SK-N-SH treated with all-trans-retinoic acid at 6 μM for 48 hours (cell line): ENCODE measurements around the gene ADARB2.

Experiments used
- ATAC-seq: fragments of 200-7000 bp; cut with Tn5 transposase; 3 replicates; pipeline ENCODE4 v1.9.1; 2020; ENCODE audit warnings: mild to moderate bottlenecking, moderate library complexity
- ARNTL ChIP-seq: fragments of 450-650 bp; formaldehyde crosslinking; IDR thresholded peaks from 2 replicates; pipeline ENCODE4 v1.5.0; 2020; ENCODE audit warnings: low read depth, mild to moderate bottlenecking, moderate library complexity, borderline replicate concordance
- BACH2 ChIP-seq: fragments of 250-450 bp; sonication (Bioruptor Pico); IDR thresholded peaks from 2 replicates; pipeline ENCODE4 v1.9.0; 2021; ENCODE audit warnings: mild to moderate bottlenecking, borderline replicate concordance
- CSDC2 ChIP-seq: fragments of 250-450 bp; sonication (Bioruptor Pico); IDR thresholded peaks from 2 replicates; pipeline ENCODE4 v1.5.0; 2020; ENCODE audit warnings: mild to moderate bottlenecking, moderate library complexity
- ESRRG ChIP-seq: fragments of 250-450 bp; sonication (Bioruptor Pico); IDR thresholded peaks from 2 replicates; pipeline ENCODE4 v1.6.1; 2021; ENCODE audit warnings: mild to moderate bottlenecking
- GLIS3 ChIP-seq: fragments of 250-450 bp; sonication (Bioruptor Pico); IDR thresholded peaks from 2 replicates; pipeline ENCODE4 v1.5.0; 2020; ENCODE audit warnings: mild to moderate bottlenecking, moderate library complexity
- ISL1 ChIP-seq: fragments of 250-450 bp; sonication (Bioruptor Pico); IDR thresholded peaks from 2 replicates; pipeline ENCODE4 v2.1.2; 2022; ENCODE audit warnings: mild to moderate bottlenecking, moderate library complexity
- OSR1 ChIP-seq: fragments of 250-450 bp; sonication (Bioruptor Pico); IDR thresholded peaks from 2 replicates; pipeline ENCODE4 v1.8.0; 2022; ENCODE audit warnings: moderate library complexity, mild to moderate bottlenecking, inconsistent platforms
- PPARA ChIP-seq: fragments of 250-450 bp; sonication (Bioruptor Pico); IDR thresholded peaks from 2 replicates; pipeline ENCODE4 v1.5.0; 2020; ENCODE audit warnings: mild to moderate bottlenecking, borderline replicate concordance
- RARB ChIP-seq: fragments of 250-450 bp; sonication (Bioruptor Pico); IDR thresholded peaks from 2 replicates; pipeline ENCODE4 v1.8.0; 2021; ENCODE audit warnings: mild to moderate bottlenecking, moderate library complexity
- SNAI2 ChIP-seq: fragments of 250-450 bp; sonication (Bioruptor Pico); IDR thresholded peaks from 2 replicates; pipeline ENCODE4 v1.5.0; 2020; ENCODE audit warnings: mild to moderate bottlenecking, moderate library complexity
- TCF4 ChIP-seq: fragments of 250-450 bp; sonication (Bioruptor Pico); IDR thresholded peaks from 2 replicates; pipeline ENCODE4 v1.8.0; 2021; ENCODE audit warnings: mild to moderate bottlenecking, moderate library complexity, borderline replicate concordance
- TOX ChIP-seq: fragments of 250-450 bp; sonication (Bioruptor Pico); IDR thresholded peaks from 2 replicates; pipeline ENCODE4 v1.8.0; 2021; ENCODE audit warnings: mild to moderate bottlenecking, moderate library complexity, borderline replicate concordance
- TSHZ2 ChIP-seq: fragments of 250-450 bp; sonication (Bioruptor Pico); IDR thresholded peaks from 2 replicates; pipeline ENCODE4 v1.5.0; 2020; ENCODE audit warnings: mild to moderate bottlenecking, moderate library complexity
- ZC3H10 ChIP-seq: fragments of 250-450 bp; sonication (Bioruptor Pico); IDR thresholded peaks from 2 replicates; pipeline ENCODE4 v1.5.1; 2021; ENCODE audit warnings: mild to moderate bottlenecking, moderate library complexity
- ZFP3 ChIP-seq: fragments of 250-450 bp; sonication (Bioruptor Pico); IDR thresholded peaks from 2 replicates; pipeline ENCODE4 v1.5.0; 2020; ENCODE audit warnings: mild to moderate bottlenecking, moderate library complexity
- ZFP30 ChIP-seq: fragments of 450-650 bp; formaldehyde crosslinking; IDR thresholded peaks from 2 replicates; pipeline ENCODE4 v1.5.0; 2022; ENCODE audit warnings: mild to moderate bottlenecking, moderate library complexity
- ZNF70 ChIP-seq: fragments of 450-650 bp; formaldehyde crosslinking; IDR thresholded peaks from 2 replicates; pipeline ENCODE4 v1.5.0; 2020; ENCODE audit warnings: mild to moderate bottlenecking, moderate library complexity
- ZNF8 ChIP-seq: fragments of 450-650 bp; formaldehyde crosslinking; IDR thresholded peaks from 2 replicates; pipeline ENCODE4 v1.5.0; 2020; ENCODE audit warnings: mild to moderate bottlenecking, moderate library complexity
- TF ChIP-seq, protein P1 (sequence below): fragments of 250-450 bp; sonication (Bioruptor Pico); IDR thresholded peaks from 2 replicates; pipeline ENCODE4 v1.5.1; 2020; ENCODE audit warnings: low read depth, mild to moderate bottlenecking, moderate library complexity
- TF ChIP-seq, protein P2 (sequence below): fragments of 250-450 bp; sonication (Bioruptor Pico); IDR thresholded peaks from 2 replicates; pipeline ENCODE4 v1.5.1; 2021; ENCODE audit warnings: mild to moderate bottlenecking, moderate library complexity
- TF ChIP-seq, protein P3 (sequence below): fragments of 250-450 bp; sonication (Bioruptor Pico); IDR thresholded peaks from 2 replicates; pipeline ENCODE4 v1.8.0; 2021; ENCODE audit warnings: low read depth, mild to moderate bottlenecking, moderate library complexity, borderline replicate concordance
- TF ChIP-seq, protein P4 (sequence below): fragments of 250-450 bp; sonication (Bioruptor Pico); IDR thresholded peaks from 2 replicates; pipeline ENCODE4 v1.8.0; 2020; ENCODE audit warnings: mild to moderate bottlenecking, moderate library complexity, borderline replicate concordance

The ADARB2 gene

GRCh38 chr10:1268831-1269230 lies 468.5 kb downstream of the ADARB2 start:
- no peak for ATAC-seq
- TF ChIP-seq, protein P1, sequence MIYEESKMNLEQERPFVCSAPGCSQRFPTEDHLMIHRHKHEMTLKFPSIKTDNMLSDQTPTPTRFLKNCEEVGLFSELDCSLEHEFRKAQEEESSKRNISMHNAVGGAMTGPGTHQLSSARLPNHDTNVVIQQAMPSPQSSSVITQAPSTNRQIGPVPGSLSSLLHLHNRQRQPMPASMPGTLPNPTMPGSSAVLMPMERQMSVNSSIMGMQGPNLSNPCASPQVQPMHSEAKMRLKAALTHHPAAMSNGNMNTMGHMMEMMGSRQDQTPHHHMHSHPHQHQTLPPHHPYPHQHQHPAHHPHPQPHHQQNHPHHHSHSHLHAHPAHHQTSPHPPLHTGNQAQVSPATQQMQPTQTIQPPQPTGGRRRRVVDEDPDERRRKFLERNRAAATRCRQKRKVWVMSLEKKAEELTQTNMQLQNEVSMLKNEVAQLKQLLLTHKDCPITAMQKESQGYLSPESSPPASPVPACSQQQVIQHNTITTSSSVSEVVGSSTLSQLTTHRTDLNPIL, result no peak
- TF ChIP-seq ZC3H10 (CRISPR knock-in tag) (no peak), ZNF70 (CRISPR knock-in tag) (no peak)

GRCh38 chr10:1267568-1267967 lies 469.8 kb downstream of the ADARB2 start:
- TF ChIP-seq, protein P2, sequence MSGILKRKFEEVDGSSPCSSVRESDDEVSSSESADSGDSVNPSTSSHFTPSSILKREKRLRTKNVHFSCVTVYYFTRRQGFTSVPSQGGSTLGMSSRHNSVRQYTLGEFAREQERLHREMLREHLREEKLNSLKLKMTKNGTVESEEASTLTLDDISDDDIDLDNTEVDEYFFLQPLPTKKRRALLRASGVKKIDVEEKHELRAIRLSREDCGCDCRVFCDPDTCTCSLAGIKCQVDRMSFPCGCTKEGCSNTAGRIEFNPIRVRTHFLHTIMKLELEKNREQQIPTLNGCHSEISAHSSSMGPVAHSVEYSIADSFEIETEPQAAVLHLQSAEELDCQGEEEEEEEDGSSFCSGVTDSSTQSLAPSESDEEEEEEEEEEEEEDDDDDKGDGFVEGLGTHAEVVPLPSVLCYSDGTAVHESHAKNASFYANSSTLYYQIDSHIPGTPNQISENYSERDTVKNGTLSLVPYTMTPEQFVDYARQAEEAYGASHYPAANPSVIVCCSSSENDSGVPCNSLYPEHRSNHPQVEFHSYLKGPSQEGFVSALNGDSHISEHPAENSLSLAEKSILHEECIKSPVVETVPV, result no peak
- TF ChIP-seq RARB (CRISPR knock-in tag) (no peak), BACH2 (CRISPR knock-in tag) (no peak), ISL1 (no peak), GLIS3 (CRISPR knock-in tag) (no peak), ZNF70 (CRISPR knock-in tag) (no peak), PPARA (CRISPR knock-in tag) (no peak), ZFP3 (CRISPR knock-in tag) (no peak), OSR1 (CRISPR knock-in tag) (no peak), ESRRG (CRISPR knock-in tag) (no peak), SNAI2 (CRISPR knock-in tag) (no peak), ARNTL (CRISPR knock-in tag) (no peak), TOX (CRISPR knock-in tag) (no peak)
- TF ChIP-seq, protein P3, sequence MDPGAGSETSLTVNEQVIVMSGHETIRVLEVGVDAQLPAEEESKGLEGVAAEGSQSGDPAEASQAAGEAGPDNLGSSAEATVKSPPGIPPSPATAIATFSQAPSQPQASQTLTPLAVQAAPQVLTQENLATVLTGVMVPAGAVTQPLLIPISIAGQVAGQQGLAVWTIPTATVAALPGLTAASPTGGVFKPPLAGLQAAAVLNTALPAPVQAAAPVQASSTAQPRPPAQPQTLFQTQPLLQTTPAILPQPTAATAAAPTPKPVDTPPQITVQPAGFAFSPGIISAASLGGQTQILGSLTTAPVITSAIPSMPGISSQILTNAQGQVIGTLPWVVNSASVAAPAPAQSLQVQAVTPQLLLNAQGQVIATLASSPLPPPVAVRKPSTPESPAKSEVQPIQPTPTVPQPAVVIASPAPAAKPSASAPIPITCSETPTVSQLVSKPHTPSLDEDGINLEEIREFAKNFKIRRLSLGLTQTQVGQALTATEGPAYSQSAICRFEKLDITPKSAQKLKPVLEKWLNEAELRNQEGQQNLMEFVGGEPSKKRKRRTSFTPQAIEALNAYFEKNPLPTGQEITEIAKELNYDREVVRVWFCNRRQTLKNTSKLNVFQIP (CRISPR knock-in tag), result no peak
- TF ChIP-seq, protein P4, sequence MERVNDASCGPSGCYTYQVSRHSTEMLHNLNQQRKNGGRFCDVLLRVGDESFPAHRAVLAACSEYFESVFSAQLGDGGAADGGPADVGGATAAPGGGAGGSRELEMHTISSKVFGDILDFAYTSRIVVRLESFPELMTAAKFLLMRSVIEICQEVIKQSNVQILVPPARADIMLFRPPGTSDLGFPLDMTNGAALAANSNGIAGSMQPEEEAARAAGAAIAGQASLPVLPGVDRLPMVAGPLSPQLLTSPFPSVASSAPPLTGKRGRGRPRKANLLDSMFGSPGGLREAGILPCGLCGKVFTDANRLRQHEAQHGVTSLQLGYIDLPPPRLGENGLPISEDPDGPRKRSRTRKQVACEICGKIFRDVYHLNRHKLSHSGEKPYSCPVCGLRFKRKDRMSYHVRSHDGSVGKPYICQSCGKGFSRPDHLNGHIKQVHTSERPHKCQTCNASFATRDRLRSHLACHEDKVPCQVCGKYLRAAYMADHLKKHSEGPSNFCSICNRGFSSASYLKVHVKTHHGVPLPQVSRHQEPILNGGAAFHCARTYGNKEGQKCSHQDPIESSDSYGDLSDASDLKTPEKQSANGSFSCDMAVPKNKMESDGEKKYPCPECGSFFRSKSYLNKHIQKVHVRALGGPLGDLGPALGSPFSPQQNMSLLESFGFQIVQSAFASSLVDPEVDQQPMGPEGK, result no peak
- ATAC-seq, result no peak

GRCh38 chr10:1267148-1267547 lies 470.2 kb downstream of the ADARB2 start:
- no peak for ATAC-seq
- no peak for TF ChIP-seq ZNF70 (CRISPR knock-in tag)
- TF ChIP-seq TCF4 (CRISPR knock-in tag), result no peak
- TF ChIP-seq ISL1, result no peak
- TF ChIP-seq, protein P4, result no peak
- TF ChIP-seq GLIS3 (CRISPR knock-in tag), result no peak
- no peak for TF ChIP-seq OSR1 (CRISPR knock-in tag)
- no peak for TF ChIP-seq TSHZ2 (CRISPR knock-in tag)
- no peak for TF ChIP-seq BACH2 (CRISPR knock-in tag)
- no peak for TF ChIP-seq ZFP30 (CRISPR knock-in tag)
- TF ChIP-seq, protein P2, result no peak
- TF ChIP-seq ZC3H10 (CRISPR knock-in tag), result no peak
- no peak for TF ChIP-seq ESRRG (CRISPR knock-in tag)
- no peak for TF ChIP-seq CSDC2
- TF ChIP-seq, protein P3 (CRISPR knock-in tag), result no peak
- no peak for TF ChIP-seq ZNF8 (CRISPR knock-in tag)
- no peak for TF ChIP-seq SNAI2 (CRISPR knock-in tag)
- TF ChIP-seq RARB (CRISPR knock-in tag), result no peak
- no peak for TF ChIP-seq ZFP3 (CRISPR knock-in tag)
